Transverse colon (tissue), 4 donors: ENCODE results near the gene CAMTA1. TPM values are rescaled to one million over a fixed set of nuclear protein-coding genes. Genes with fewer than 3 reads are reported as not detected.

ENCODE experiments used
- DNase-seq: peaks from one replicate; pipeline ENCODE4 v3.0.0-alpha.2; 2019
- H3K27ac ChIP-seq, 4 donors: fragments of 200-600 bp; sonication (generic); 2 replicates each; pipeline ENCODE4 v1.5.1; 2016 to 2018; ENCODE audit warnings: inconsistent platforms in 4 of 4
- H3K27me3 ChIP-seq: fragments of 200-600 bp; sonication (generic); 2 replicates; pipeline ENCODE4 v1.5.1; 2017; ENCODE audit warnings: inconsistent platforms
- H3K36me3 ChIP-seq, 4 donors: fragments of 200-600 bp; sonication (generic); 2 replicates each; pipeline ENCODE4 v1.5.1; 2017 to 2019; ENCODE audit warnings: inconsistent platforms in 4 of 4
- H3K4me1 ChIP-seq, 4 donors: fragments of 200-600 bp; sonication (generic); 2 replicates each; pipeline ENCODE4 v1.5.1; 2017 to 2020; ENCODE audit warnings: inconsistent platforms in 4 of 4
- H3K4me3 ChIP-seq, 4 donors: fragments of 200-600 bp; sonication (generic); 1 replicate in 1 of 4; 2 replicates in 3 of 4; pipeline versions ENCODE4 v1.5.1 to v1.6.1; 2017 to 2019; ENCODE audit warnings: inconsistent platforms in 4 of 4
- H3K9me3 ChIP-seq, 2 donors: fragments of 200-600 bp; sonication (generic); 2 replicates each; pipeline ENCODE4 v1.5.1; 2017 to 2019; ENCODE audit warnings: inconsistent platforms in 2 of 2
- CTCF ChIP-seq, 5 experiments: fragments of 200-600 bp in 3 of 5; fragments of 450-650 bp in 2 of 5; sonication (generic) in 3 of 5; IDR thresholded peaks; 1 replicate in 2 of 5; 2 replicates in 3 of 5; pipeline ENCODE4 v1.5.1; 2016 to 2017; ENCODE audit warnings: antibody characterized with exemption in 5 of 5, inconsistent platforms in 3 of 5, mild to moderate bottlenecking in 2 of 5, moderate library complexity in 1 of 5
- EP300 ChIP-seq: sonication (generic); formaldehyde crosslinking; IDR thresholded peaks from one replicate; pipeline ENCODE4 v1.6.1; 2017; ENCODE audit warnings: antibody characterized with exemption, low read depth
- POLR2A ChIP-seq: fragments of 450-650 bp; IDR thresholded peaks from one replicate; pipeline ENCODE4 v1.6.1; 2016; ENCODE audit warnings: antibody characterized with exemption, mild to moderate bottlenecking, moderate library complexity
- POLR2AphosphoS5 ChIP-seq, 3 donors: sonication (generic); formaldehyde crosslinking; IDR thresholded peaks; one replicate each; pipeline ENCODE4 v1.6.1; 2016; ENCODE audit warnings: antibody characterized with exemption in 3 of 3
- WGBS, 2 donors: methylation state at CpG; one replicate each; pipeline ENCODE4 v1.1.5; 2018; ENCODE audit warnings: low coverage in 1 of 2; 5-methylcytosine and 5-hydroxymethylcytosine counted together
- in situ Hi-C, 4 donors: fragments of 200-750 bp; cut with MboI; loops; one replicate each; pipeline versions ENCODE4 v1.15.0 to v1.15.1; 2017; ENCODE audit warnings: low sequenced_read_pairs in 3 of 4, low pct_ligation_motif_present in 1 of 4, low pct_unique_long_range_greater_than_20kb in 1 of 4
- intact Hi-C: fragments of 100-400 bp; cut with DNase I; formaldehyde crosslinking; loops from one replicate; pipeline ENCODE4 v1.15.1; 2023; ENCODE audit warnings: low total_unique reads
- total RNA-seq, 4 donors: library from RNA; depleted of rRNA; stranded (reverse); fragments of >200 nt; gene quantifications; one replicate each; pipeline ENCODE4 v1.1.0, GENCODE V29; 2016

CAMTA1 gene
- total RNA-seq, 4 donors from 2014 or later = 93.8 to 268 (median 130) TPM

- 86 to 92% methylated on average over 13 to 14 of the region's 14 CpGs for WGBS, 2 donors
- in situ Hi-C loops (no loop called here), intact Hi-C loops (no loop called here)
- no peaks in the 10 kb centered on the region for H3K36me3 ChIP-seq
- no peak overlapping the region for H3K4me3 ChIP-seq
- H3K9me3 ChIP-seq = no peaks in the 10 kb centered on the region
- no peak for DNase-seq
- no peaks in the 10 kb centered on the region for H3K27me3 ChIP-seq
- no peak overlapping the region for H3K27ac ChIP-seq
- TF ChIP-seq POLR2A (no peak), POLR2AphosphoS5 (IDR thresholded peaks at IDR 0.05) (no peak), EP300 (no peak), CTCF (IDR thresholded peaks at IDR 0.05) (no peak)
- H3K4me1 ChIP-seq = no peaks in the 10 kb centered on the region
Measured at GRCh38 chr1:7012461-7012924, 227.2 kb downstream of the CAMTA1 start.

GRCh38 chr1:7013833-7014639 is 228.8 kb downstream of the CAMTA1 start:
- WGBS, 2 donors = 74 to 100% methylated on average over 3 to 16 of the region's 18 CpGs
- H3K27me3 ChIP-seq = no peaks in the 10 kb centered on the region
- intact Hi-C loops (no loop called here), in situ Hi-C loops (no loop called here)
- H3K36me3 ChIP-seq = no peaks in the 10 kb centered on the region
- DNase-seq = no peak
- no peak for TF ChIP-seq CTCF (IDR thresholded peaks at IDR 0.05)
- TF ChIP-seq POLR2A = no peak
- no peak for TF ChIP-seq POLR2AphosphoS5 (IDR thresholded peaks at IDR 0.05)
- no peak for TF ChIP-seq EP300
- no peaks in the 10 kb centered on the region for H3K4me1 ChIP-seq
- H3K4me3 ChIP-seq = no peak overlapping the region
- H3K9me3 ChIP-seq = no peaks in the 10 kb centered on the region
- H3K27ac ChIP-seq = no peak overlapping the region

GRCh38 chr1:7014640-7014930 is 229.3 kb downstream of the CAMTA1 start:
- in situ Hi-C loops (no loop called here), intact Hi-C loops (no loop called here)
- TF ChIP-seq POLR2A (no peak), POLR2AphosphoS5 (IDR thresholded peaks at IDR 0.05) (no peak), EP300 (no peak), CTCF (IDR thresholded peaks at IDR 0.05) (no peak)
- no peak for DNase-seq
- Histone ChIP-seq H3K4me3 (no peak overlapping the region), H3K9me3 (no peaks in the 10 kb centered on the region), H3K27me3 (no peaks in the 10 kb centered on the region), H3K4me1 (no peaks in the 10 kb centered on the region), H3K36me3 (no peaks in the 10 kb centered on the region), H3K27ac (no peak overlapping the region)
- WGBS, 2 donors = 82 to 100% methylated on average over 1 to 8 of the region's 8 CpGs

- no peaks in the 10 kb centered on the region for H3K36me3 ChIP-seq
- no peak overlapping the region for H3K4me3 ChIP-seq
- WGBS, 2 donors = 80 to 87% methylated on average over 1 to 7 of the region's 7 CpGs
- H3K27me3 ChIP-seq = no peaks in the 10 kb centered on the region
- intact Hi-C loops (no loop called here), in situ Hi-C loops (no loop called here)
- H3K9me3 ChIP-seq = no peaks in the 10 kb centered on the region
- no peaks in the 10 kb centered on the region for H3K4me1 ChIP-seq
- no peak for DNase-seq
- no peak overlapping the region for H3K27ac ChIP-seq
- TF ChIP-seq POLR2AphosphoS5 (IDR thresholded peaks at IDR 0.05) (no peak), POLR2A (no peak), EP300 (no peak), CTCF (IDR thresholded peaks at IDR 0.05) (no peak)
Measured at GRCh38 chr1:7015022-7015421, 229.8 kb downstream of the CAMTA1 start.
